COLO668 (cell line): ENCODE data around the gene CEP70.
"Not testable (repeated sequence)": the region's sequence is repeated elsewhere in the genome, so short reads cannot be mapped to it uniquely, and the experiment has no call there.

Source experiments
- DNase-seq: peaks from one replicate; lab custom pipeline; 2025; ENCODE audit not compliant: unreplicated experiment; lab: John Stamatoyannopoulos, UW

Gene CEP70

DNA sequence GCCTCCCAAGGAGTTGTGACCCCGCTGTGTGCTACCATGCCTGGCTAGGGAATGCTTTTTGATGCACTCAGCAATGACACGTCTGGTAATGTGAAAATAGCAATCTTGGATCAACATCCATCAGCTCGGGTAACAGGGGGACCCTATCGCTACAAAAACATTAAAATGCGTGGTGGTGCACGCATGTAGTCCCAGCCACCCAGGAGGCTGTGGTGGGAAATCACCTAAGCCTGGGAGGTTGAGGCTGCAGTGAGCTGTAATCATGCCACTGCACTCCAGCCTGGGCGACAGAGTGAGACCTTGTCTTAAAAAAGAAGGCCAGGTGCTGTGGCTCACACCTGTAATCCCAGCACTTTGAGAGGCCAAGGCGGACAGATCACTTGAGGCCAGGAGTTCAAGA lies 140.1 kb downstream of the CEP70 start:
- DNase-seq: not testable (repeated sequence)

DNA sequence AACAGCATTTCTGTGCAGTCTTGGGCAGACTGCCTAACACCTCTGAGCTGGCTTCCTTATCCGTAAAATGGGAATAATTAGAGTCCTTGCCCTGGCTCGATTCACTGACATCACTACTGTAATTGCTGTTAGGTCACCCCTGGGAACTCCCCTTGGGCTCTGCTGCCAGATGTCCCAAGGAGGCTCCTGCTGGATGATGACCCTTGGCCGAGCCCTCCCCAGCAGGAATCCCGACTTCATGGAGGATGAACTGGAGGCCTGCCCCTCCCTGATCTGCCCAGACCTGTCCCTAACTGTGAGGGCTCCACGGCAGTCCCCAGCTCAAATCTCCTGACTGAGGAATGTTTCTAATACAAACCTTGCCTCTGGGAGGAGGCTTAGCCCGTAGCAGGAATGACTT lies 141.6 kb downstream of the CEP70 start:
- DNase-seq: no peak

DNA sequence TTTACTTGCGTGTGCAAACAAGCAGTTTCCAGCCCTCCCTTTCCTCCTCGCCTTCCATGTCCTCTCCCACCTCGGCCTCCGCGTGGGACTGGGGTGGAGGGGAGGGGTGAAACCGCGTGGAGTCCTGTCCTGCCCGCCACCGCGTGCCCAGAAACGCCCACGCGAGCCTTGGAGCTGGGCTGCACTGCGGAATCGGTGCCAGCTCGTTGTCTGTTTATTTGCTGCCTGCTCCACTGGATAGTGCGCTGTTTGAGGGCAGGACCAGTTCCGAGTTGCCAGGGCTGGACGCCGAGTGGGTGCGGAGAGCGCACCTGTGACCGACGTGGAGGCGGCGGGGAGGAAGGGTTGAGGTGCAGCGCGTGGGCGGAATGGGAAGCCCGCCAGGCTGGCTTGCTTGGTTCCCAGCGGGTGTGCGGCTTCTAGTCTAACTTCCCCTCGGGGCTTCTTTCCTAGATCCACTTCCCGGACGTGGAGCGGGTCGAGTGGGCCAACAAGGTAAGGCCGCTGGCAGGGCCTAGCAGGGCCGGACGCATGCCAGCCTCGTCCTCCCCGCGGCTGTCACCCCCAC lies 142.4 kb downstream of the CEP70 start:
- no peak for DNase-seq

DNA sequence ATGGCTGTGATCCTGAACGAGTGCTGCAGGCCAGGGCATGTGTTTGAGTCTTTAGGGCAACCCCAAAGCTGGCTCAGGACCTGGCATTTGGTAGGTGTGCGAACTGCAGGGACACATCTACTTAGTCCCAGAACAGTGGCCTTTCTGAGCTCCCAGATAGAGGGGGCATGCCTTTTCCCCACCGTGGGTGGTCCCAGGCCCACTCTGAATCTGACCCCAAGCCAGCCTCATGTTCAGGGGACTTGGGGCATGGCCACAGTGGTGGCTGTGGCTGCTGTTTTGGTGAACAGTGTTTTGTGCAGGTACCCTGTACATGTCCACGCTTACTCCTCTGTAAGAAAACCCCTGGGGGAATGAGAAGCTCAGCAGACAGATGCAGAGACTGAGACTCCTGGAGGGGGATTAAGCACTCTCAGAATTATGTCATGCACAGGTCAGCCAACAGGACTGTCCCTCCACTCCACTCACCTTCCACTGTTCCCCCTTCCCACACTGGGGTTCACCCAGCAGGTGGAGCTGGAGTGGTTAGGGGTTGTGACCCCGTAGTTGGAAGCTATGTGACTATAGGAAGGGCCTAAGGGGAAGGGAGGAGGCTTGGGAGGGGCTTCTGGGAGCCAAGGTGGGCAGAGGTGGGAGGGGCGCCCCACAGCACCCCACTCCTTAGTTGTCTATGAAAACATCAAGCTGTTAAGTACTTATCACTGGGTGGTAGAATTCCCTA lies 143.2 kb downstream of the CEP70 start:
- DNase-seq: no peak

DNA sequence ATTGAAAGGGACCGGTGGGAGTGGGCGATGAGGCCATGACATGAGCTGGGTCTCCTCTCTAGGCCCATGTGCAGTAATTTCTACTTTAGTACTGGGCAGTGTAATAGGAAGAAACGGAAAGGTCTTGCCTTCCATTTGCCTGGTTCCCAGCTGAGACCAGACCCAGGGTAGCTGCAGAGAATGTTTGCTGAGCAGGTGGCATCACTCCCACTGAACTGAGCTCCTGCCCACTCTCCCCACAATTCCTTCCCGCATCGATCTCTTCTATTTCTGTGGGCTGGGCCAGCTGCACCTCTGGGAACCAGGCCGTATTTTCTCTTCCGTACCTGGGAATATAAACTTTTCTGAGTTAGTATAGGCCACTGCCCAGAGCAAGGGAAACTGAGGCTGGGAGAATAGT lies 143.9 kb downstream of the CEP70 start:
- no peak for DNase-seq

DNA sequence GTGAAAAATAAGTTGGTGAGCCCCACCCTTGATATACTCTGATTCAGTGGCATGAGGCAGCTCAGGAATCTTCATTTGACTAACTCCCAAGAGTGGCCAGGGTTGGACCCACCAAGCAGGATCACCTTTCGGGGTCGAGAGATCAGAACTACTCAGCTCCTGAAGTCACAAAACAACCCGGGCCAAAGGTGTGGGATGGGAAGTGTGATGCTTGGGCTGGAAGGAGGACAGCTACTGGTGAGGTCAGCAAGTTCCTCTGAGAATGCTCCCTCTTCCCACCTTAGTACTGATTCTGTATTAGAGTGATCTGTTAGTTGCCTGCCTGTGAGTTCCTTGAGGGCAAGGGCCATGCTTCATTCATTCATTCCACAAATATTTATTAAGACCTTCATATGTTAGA lies 144.6 kb downstream of the CEP70 start:
- DNase-seq: no peak

DNA sequence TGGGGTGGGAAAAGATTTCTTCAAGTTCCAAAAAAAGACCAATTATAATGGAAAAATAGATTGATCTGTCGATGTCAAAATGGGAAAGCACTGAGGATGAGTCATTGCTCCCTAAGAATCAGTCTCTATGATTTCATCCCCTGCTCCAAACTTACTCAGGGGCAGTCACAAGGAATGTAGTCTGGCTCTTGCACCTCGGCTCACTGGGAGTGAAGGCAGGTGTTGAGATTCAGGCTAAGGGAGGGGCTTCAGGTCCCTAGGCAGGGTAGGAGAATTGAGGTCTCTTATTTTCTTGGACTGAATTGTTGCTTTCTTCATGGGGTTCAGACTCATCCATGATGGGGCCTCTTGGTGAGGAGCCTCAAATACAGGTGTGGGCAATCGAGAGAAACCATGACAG lies 145.4 kb downstream of the CEP70 start:
- DNase-seq: no peak

DNA sequence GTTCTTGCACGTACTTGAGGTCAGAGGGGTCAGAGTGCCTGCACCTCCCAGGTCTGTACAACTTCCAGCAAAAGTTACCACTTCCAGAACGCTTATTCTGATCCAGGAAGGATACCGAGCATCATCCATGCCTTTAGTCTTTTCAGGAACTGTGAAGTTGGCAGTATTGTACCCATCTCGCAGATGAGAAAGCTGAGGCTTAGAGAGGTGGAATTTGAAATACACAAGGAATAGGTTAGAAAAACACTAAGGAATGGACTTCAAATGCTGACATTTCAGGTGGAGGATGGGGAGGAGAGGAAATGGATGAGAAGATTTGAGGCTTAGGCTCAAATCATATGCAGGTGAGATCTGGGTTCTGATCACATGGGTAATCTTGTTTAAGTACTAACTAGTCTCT lies 148.4 kb downstream of the CEP70 start:
- DNase-seq: no peak

DNA sequence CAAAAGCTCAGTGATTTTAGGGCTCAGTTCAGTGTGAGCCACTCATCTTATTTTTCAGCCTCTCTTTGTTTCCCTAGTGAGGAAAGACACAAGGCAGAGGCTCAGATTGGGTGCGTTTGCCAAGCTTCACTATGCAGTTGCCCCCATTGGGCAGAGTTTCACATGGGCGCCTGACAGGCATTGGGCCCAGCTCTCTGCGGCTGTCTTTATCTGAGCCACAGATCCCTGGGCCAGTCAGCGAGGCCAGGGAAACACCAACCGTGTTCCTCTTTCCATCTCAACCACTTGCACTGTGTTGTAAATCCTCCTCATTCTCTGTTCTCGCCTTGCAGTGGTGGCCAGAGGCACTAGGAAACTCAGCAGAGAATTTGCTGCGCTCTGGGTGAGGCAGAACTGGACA lies 148.8 kb downstream of the CEP70 start:
- DNase-seq: no peak
